Ovary (tissue), 3 donors: ENCODE measurements around the gene ARHGAP28.

Experiments
- EP300 ChIP-seq: sonication (generic); formaldehyde crosslinking; IDR thresholded peaks from one replicate; pipeline ENCODE4 v1.6.1; 2017; ENCODE audit warnings: antibody characterized with exemption
- TF ChIP-seq, protein P1 (sequence below), 3 donors: fragments of 450-650 bp in 2 of 3; fragments of 200-600 bp in 1 of 3; IDR thresholded peaks; one replicate each; pipeline versions ENCODE4 v1.5.1 to v1.8.0; 2016 to 2022; ENCODE audit warnings: antibody characterized with exemption in 3 of 3, mild to moderate bottlenecking in 1 of 3
- donor health status: DM: no; HTN: no; CAD: no.

DNA sequence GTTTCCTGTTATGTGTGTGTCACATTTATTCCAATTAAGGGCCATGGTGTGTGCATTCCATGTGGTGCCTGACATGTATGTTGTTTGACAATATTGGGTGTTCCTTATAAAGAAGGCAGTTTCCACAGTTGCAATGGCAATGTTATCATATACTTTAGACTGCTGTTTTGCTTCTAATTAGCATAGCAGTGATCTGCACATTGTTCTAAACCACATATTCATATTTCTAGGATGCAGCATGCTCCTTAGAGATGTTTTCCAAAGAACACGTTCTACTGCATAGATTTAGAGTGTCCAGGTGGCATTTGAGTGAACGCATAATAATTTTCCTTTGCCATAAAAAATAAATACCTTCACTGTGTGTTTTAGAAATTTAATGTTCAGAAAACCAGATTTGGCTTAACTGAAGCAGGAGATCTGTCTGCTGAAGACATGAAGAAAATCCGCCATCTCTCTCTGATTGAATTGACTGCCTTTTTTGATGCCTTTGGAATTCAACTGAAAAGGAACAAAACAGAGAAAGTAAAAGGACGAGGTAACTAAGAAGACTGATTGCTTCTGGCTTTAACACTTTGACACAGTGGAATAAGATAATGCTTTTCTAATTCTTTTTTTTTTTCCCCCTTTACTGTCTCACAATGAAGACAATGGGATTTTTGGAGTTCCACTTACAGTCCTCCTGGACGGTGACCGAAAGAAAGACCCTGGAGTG is 143.7 kb downstream of the ARHGAP28 start:
- TF ChIP-seq, protein P1, sequence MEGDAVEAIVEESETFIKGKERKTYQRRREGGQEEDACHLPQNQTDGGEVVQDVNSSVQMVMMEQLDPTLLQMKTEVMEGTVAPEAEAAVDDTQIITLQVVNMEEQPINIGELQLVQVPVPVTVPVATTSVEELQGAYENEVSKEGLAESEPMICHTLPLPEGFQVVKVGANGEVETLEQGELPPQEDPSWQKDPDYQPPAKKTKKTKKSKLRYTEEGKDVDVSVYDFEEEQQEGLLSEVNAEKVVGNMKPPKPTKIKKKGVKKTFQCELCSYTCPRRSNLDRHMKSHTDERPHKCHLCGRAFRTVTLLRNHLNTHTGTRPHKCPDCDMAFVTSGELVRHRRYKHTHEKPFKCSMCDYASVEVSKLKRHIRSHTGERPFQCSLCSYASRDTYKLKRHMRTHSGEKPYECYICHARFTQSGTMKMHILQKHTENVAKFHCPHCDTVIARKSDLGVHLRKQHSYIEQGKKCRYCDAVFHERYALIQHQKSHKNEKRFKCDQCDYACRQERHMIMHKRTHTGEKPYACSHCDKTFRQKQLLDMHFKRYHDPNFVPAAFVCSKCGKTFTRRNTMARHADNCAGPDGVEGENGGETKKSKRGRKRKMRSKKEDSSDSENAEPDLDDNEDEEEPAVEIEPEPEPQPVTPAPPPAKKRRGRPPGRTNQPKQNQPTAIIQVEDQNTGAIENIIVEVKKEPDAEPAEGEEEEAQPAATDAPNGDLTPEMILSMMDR (IDR thresholded peaks at IDR 0.05): no peak
- no peak for TF ChIP-seq EP300
